Adrenal gland (tissue), 5 donors: Measurements from ENCODE around the gene ATG101.

Experiments used
- CTCF ChIP-seq, 6 experiments: fragments of 450-650 bp in 4 of 6; fragments of 200-600 bp in 2 of 6; sonication (generic) in 1 of 6; IDR thresholded peaks; 1 replicate in 5 of 6; 2 replicates in 1 of 6; pipeline versions ENCODE4 v1.5.1 to v1.8.0; 2016 to 2021; ENCODE audit warnings: antibody characterized with exemption in 6 of 6, mild to moderate bottlenecking in 2 of 6, moderate library complexity in 1 of 6
- POLR2A ChIP-seq, 2 donors: fragments of 450-650 bp; IDR thresholded peaks; one replicate each; pipeline ENCODE4 v1.6.1; 2017; ENCODE audit warnings: antibody characterized with exemption in 2 of 2, mild to moderate bottlenecking in 2 of 2, moderate library complexity in 1 of 2
- donor health status: DM: no; HTN: no; CAD: no.

- no peak for TF ChIP-seq CTCF (IDR thresholded peaks at IDR 0.05)
- TF ChIP-seq POLR2A (IDR thresholded peaks at IDR 0.05): no peak
These were observed 20.5 kb upstream of the ATG101 start for GRCh38 chr12:52049286-52049685.
